MM.1S (cell line): ENCODE measurements around the gene PRELID2.

Source experiments
- EZH2 ChIP-seq: fragments of 300-600 bp; sonication (generic); optimal IDR thresholded peaks from 2 replicates; pipeline ENCODE3; 2017; ENCODE audit warnings: low read depth, mild to moderate bottlenecking, antibody characterized with exemption, low read length, mixed read lengths
- EZH2phosphoT487 ChIP-seq: fragments of 300-600 bp; sonication (generic); IDR thresholded peaks from 2 replicates; pipeline ENCODE4 v1.6.1; 2018; ENCODE audit warnings: antibody characterized with exemption, low read length
- TF ChIP-seq, protein P1 (sequence below): fragments of 300-600 bp; sonication (generic); IDR thresholded peaks from 2 replicates; pipeline ENCODE4 v1.5.1; 2016; ENCODE audit warnings: antibody characterized with exemption, low read length, mixed read lengths

DNA sequence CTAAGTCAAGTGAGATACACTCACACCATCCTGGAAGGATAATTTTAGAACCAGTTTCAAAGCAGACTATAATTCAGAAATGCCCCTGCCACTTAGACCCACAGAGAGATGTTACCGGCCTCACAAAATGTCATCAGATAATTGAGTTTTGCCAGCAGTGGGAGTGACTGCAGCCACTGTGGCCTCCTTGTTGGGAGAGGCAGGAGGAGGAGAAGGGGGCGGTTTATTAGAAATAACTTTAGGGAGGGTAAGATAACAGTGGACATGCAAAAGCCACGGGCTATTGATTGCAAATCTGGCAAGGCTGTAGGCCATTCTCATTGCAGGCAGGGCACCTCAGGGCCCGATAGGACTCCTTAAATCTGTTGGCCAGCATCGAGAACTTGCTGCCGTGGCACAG lies 24.3 kb upstream of the PRELID2 start:
- TF ChIP-seq, protein P1, sequence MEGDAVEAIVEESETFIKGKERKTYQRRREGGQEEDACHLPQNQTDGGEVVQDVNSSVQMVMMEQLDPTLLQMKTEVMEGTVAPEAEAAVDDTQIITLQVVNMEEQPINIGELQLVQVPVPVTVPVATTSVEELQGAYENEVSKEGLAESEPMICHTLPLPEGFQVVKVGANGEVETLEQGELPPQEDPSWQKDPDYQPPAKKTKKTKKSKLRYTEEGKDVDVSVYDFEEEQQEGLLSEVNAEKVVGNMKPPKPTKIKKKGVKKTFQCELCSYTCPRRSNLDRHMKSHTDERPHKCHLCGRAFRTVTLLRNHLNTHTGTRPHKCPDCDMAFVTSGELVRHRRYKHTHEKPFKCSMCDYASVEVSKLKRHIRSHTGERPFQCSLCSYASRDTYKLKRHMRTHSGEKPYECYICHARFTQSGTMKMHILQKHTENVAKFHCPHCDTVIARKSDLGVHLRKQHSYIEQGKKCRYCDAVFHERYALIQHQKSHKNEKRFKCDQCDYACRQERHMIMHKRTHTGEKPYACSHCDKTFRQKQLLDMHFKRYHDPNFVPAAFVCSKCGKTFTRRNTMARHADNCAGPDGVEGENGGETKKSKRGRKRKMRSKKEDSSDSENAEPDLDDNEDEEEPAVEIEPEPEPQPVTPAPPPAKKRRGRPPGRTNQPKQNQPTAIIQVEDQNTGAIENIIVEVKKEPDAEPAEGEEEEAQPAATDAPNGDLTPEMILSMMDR = no peak
- TF ChIP-seq EZH2 (no peak), EZH2phosphoT487 (no peak)
